Heart left ventricle (tissue), 13 donors: ENCODE results near the gene GAS2L2.

Experiments
- POLR2A ChIP-seq, 2 donors: fragments of 450-650 bp; IDR thresholded peaks; one replicate each; pipeline ENCODE4 v1.6.1; 2017; ENCODE audit warnings: antibody characterized with exemption in 2 of 2, mild to moderate bottlenecking in 2 of 2, moderate library complexity in 2 of 2
- TF ChIP-seq, protein P1 (sequence below), 12 donors: fragments of 200-600 bp; sonication (generic) in 4 of 12; IDR thresholded peaks; one replicate each; pipeline versions ENCODE4 v1.5.0 to v1.8.0; 2018 to 2022; ENCODE audit warnings: antibody characterized with exemption in 12 of 12, mild to moderate bottlenecking in 5 of 12
- donor health status: ischemic (EF 13 %, LVEDD 7.1; RV severe dilation, severe dysfunction).
- donor health status: DM: no; HTN: yes; CAD: no.
- donor health status: DM: no; HTN: no; CAD: no.
- donor health status: ischemic (EF 25% LVEDD 6.9; RV normal size, moderate dysfunction).
- donor health status: ischemic (EF 25% LVEDD 5.7; RV mildly dilated, moderate dysfunction).
- donor health status: ischemic (EF 35%, LVEDD 5.7; RV mildly dilated, moderate dysfunction).
- donor health status: nonischemic (EF 11% LVEDD 7.7; RV severe dilation, severe dysfunction).
- donor health status: DM: yes; HTN: yes; CAD: no.
- donor health status: PGD.
- donor health status: ischemic (EF 29% LVEDD 5.4; RV normal size, mild dysfunction).
- donor health status: nonischemic (EF 23%, LVEDD 6.1; RV moderate dilation, normal function).

DNA sequence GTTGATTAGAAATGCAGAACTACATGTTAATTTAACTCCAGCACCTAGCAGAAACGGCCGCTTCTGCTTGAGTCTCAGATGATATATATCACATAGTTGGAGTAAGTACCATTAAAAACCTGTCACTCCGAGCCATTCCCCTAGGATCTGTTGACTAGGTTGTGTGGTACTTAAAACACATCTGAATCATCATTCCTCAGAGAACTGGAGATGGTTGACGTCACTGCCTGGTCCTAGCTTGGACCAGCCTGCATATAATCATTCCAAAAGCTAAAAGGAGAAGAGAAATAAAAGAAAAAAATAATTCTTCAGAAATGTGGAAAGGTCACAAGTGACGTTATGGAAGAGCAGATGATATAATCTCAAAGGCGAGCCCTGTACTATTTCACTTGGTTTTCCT, 52.9 kb downstream of the GAS2L2 start:
- TF ChIP-seq, protein P1, sequence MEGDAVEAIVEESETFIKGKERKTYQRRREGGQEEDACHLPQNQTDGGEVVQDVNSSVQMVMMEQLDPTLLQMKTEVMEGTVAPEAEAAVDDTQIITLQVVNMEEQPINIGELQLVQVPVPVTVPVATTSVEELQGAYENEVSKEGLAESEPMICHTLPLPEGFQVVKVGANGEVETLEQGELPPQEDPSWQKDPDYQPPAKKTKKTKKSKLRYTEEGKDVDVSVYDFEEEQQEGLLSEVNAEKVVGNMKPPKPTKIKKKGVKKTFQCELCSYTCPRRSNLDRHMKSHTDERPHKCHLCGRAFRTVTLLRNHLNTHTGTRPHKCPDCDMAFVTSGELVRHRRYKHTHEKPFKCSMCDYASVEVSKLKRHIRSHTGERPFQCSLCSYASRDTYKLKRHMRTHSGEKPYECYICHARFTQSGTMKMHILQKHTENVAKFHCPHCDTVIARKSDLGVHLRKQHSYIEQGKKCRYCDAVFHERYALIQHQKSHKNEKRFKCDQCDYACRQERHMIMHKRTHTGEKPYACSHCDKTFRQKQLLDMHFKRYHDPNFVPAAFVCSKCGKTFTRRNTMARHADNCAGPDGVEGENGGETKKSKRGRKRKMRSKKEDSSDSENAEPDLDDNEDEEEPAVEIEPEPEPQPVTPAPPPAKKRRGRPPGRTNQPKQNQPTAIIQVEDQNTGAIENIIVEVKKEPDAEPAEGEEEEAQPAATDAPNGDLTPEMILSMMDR (IDR thresholded peaks at IDR 0.05) = no peak
- no peak for TF ChIP-seq POLR2A (IDR thresholded peaks at IDR 0.05)
